Activated naive CD4-positive, alpha-beta T cell treated with anti-CD3 and anti-CD28 coated beads for 36 hours (primary cell): ENCODE data around the gene ZFYVE27. TPM values are rescaled to one million over a fixed set of nuclear protein-coding genes. Genes with fewer than 3 reads are reported as not detected.

Experiments used
- total RNA-seq, 2 experiments: library from RNA; stranded (reverse); gene quantifications; one replicate each; pipeline ENCODE4 v1.2.3, GENCODE V29; 2021

ZFYVE27 gene
- total RNA-seq, 2 experiments from 2014 or later, result 18.0 to 18.4 TPM

Other genes with a start within 250 kb of the ZFYVE27 start
- gene MMS19, start 238.7 kb upstream of the ZFYVE27 start, total RNA-seq, result 10 to 100 TPM; 95.0 to 95.6 TPM
- 1 to 10 TPM in 1 of 2 experiments, under 1 TPM in 1; 0.86 to 1.3 TPM for gene UBTD1, start 238.2 kb upstream of the ZFYVE27 start, total RNA-seq
- gene ANKRD2, start 164.3 kb upstream of the ZFYVE27 start, total RNA-seq, result under 1 TPM in 1 of 2 experiments, not detected in 1; 0.26 TPM
- gene HOGA1, start 152.7 kb upstream of the ZFYVE27 start, total RNA-seq, result not detected
- gene C10orf62, start 147.4 kb upstream of the ZFYVE27 start, total RNA-seq, result not detected
- gene MORN4, start 103.6 kb upstream of the ZFYVE27 start, total RNA-seq, result 10 to 100 TPM; 10.7 TPM
- 1 to 10 TPM; 8.9 to 9.4 TPM for gene PI4K2A, start 96.5 kb upstream of the ZFYVE27 start, total RNA-seq
- gene AVPI1, start 49.9 kb upstream of the ZFYVE27 start, total RNA-seq, result 1 to 10 TPM; 1.5 to 1.9 TPM
- gene MARVELD1, start 23.4 kb upstream of the ZFYVE27 start, total RNA-seq, result 1 to 10 TPM; 2.7 to 3.4 TPM
- not detected for gene SFRP5, start 34.9 kb downstream of the ZFYVE27 start, total RNA-seq
- under 1 TPM; 0.25 to 0.31 TPM for gene GOLGA7B, start 112.7 kb downstream of the ZFYVE27 start, total RNA-seq